ENCODE measurements around the gene SGPL1.
A peak's percentile ranks its signal among the peaks of the same experiment; 100 is the strongest.
"Not testable (repeated sequence)": the region's sequence is repeated elsewhere in the genome, so short reads cannot be mapped to it uniquely, and the experiment has no call there.

Gene SGPL1

GRCh38 chr10:70845816-70846215, 30.1 kb downstream of the SGPL1 start:
- DNase-seq = no peak

GRCh38 chr10:70846795-70847194, 31.0 kb downstream of the SGPL1 start:
- no peak for DNase-seq

DNA sequence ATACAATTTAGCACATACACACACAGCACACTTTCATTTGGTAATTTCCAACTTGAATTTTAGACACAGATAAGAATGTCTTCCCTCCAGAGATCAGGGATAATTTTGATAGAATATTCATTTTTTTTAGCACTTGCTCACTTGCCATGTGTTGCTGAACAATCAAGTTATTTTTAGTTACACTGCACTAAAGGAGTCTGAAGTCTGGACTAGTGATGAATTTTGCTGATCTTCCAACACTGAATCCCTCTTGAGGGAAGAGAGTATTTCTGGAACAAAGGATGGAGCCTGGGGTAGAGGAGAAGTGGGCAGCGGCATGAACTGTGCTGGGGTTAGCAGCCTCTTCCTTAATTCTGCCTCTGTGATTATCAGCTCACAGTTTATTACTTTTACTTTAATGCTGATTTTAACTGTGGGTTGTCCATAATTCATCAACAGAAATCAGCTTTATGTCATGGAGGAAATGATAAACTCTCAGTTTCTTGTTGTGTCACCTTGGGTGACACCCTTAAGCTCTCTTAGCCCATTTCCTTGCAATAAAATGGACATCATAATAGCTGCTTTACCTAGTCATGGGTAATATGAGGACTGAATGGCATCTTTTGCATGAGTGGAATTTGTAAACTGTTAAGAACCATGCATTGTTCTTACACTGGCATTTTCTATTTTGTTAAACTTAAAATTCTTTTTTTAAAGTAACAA, 32.1 kb downstream of the SGPL1 start:
- DNase-seq = no peak

- no peak for DNase-seq
Measured at GRCh38 chr10:70849582-70850016, 33.9 kb downstream of the SGPL1 start.

- DNase-seq = no peak
Measured at GRCh38 chr10:70850097-70850496, 34.3 kb downstream of the SGPL1 start.

DNA sequence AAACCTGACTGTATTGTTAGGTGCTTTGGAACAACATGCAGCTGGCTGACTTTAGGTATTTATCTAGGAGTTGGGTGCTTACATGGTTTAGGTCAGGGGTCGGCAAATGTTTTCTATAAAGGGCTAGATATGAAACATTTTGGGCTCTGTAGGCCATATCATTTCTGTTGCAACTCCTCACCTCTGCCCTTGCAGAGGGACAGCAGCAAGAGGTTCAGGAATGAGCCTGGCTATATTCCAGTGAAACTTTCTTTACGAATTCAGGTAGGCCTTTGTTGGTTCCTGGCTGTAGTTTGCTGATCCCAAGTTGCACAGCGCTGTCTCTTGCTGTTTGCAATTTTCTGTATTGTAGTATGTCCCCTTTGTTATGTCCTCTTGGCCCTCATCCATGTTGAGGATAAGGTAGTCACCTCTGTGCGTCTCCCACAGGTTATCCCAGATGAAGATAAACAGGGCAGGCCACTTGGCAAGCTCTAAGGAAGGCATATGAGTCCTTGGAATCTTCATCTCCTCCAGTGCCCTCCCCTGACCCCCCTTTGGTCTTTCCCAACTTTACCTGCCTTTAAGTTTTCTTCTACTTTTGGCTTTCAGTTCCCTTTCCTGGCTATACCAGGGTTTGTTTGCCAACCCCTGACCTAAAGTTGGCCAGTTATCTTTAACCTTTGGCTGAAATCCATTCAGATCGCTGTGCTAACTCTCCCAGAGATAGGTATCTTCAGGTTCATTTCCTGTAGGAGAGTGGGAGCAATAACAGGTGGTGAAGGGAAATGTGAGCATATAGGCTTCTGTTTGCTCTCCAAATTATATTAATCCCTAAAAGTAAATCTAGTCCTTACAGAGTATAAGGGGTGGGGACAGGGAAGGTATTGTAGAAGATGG, 36.1 kb downstream of the SGPL1 start:
- DNase-seq = no peak

DNA sequence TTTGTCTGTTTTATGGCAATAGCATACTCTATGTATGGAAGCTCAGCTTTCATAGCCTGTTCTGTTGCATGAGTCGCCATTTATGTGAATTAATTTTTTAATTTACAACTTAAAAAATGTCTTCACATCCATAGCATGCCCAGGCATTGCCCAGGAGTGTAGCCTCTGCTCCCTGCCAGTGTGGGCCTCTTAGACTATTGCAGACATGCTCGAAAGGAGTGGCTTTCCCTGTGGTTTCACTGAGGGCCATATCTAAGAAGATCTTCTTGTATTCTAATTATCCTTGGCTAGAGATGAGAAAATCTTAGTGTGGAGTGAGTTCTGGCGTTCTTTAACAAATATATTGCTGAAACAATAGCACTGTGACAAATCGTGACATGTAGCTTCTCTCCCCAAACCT, 37.3 kb downstream of the SGPL1 start:
- DNase-seq = no peak

DNA sequence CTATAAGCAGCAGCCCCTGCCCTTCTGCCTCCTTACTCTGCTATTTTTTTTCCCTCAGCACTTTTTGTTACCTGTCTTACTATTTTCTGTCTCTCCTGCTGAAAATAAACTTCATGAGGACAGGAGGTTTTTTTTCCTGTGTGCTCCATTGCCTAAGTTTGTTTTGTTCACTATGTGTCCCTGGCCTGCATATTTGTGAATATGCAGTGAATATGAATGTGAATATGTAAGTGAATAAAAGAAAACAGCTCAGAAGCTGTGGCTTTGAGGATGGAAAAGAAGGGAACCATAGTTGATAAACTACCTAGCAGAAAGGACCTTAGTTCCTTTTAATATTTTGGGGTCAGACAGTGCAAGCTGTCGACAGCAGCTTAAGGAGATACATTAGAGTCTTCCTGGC, 37.7 kb downstream of the SGPL1 start:
- DNase-seq = no peak

- no peak for DNase-seq
Measured at GRCh38 chr10:70856454-70856853, 40.7 kb downstream of the SGPL1 start.

DNA sequence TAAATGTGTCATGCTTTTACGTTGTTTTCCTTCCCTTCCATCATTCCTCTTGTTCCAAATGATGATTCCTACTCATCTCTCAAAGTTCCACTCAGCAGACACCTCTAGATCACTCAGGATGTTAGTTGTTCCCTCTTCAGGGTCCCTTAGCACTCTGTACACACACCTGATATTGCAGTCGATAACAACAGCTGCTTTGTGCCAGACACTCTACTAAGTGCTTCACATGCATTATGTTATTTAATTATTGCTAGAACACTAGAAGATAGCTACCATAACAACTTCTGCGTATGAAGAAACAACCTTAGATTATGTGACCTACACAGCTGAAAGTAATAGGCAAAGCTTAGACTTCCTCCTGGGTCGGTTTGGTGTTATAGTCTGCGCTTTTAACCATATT, 43.0 kb downstream of the SGPL1 start:
- DNase-seq = peak; percentile 22

DNA sequence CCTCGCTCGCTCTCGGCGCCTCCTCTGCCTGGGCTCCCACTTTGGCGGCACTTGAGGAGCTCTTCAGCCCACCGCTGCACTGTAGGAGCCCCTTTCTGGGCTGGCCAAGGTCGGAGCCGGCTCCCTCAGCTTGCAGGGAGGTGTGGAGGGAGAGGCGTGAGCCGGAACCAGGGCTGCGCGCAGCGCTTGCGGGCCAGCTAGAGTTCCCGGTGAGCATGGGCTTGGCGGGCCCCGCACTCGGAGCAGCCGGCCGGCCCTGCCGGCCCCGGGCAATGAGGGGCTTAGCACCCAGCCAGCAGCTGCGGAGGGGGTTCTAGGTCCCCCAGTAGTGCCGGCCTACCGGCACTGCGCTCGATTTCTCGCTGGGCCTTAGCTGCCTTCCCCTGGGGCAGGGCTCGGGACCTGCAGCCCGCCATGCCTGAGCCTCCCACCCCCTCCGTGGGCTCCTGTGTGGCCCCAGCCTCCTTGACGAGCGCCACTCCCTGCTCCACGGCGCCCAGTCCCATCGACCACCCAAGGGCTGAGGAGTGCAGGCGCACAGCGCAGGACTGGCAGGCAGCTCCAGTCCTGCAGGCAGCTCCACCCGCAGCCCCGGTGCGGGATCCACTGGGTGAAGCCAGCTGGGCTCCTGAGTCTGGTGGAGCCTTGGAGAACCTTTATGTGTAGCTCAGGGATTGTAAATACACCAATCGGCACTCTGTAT, 45.9 kb downstream of the SGPL1 start:
- not testable (repeated sequence) for DNase-seq

DNA sequence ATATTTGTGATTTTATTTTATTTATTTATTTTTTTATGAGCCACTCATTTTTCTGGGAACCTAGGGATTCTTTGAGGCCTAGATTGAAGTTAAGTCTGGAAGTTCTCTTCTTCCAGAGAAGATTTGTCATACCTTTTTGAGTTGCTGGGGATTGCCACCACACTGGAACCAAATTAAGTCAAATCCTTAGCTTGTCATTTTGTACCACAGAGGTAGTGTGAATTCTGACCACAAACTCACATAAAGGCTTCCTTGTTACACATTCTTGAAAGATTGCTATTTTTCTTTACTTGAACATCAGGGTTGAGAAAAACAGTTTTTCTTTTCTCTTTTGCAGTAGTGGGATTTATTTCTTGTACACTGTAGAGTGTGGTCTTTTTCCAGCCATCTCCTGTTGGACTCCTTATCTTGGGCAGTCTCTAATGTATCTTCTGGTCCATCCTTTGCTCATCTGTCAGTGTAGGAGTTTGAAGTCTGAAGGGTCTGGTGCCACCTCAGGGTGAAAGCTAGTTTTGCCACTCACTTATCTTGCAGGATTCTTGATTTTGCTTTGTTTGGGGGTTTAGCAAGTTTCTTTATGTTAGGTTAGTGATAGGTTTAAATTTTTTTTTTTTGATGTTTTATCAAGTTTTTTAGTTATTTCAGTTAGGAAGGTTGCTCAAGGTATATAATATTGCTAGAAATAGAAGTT, 47.9 kb downstream of the SGPL1 start:
- DNase-seq = no peak

DNA sequence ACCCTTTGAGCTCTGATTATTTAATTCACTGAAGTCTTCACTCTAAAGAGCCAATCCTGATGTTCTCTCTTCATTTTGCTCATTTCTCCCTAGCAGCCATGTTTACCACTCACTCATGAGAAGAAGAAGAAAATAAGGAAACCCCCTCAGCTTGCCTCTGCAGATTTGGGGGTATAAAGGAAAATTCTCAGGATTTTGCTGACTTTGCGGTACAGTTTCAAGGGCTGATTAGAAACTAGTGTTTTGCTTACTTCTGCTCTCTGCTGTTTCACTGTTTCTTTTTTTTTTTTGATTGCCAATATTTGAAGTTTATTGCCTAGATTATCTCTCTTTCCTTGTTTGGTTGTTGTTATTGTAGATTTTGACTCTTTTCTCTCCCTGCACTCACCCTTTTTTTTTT, 49.2 kb downstream of the SGPL1 start:
- DNase-seq = no peak

GRCh38 chr10:70866424-70866823, 50.7 kb downstream of the SGPL1 start:
- DNase-seq = no peak

DNA sequence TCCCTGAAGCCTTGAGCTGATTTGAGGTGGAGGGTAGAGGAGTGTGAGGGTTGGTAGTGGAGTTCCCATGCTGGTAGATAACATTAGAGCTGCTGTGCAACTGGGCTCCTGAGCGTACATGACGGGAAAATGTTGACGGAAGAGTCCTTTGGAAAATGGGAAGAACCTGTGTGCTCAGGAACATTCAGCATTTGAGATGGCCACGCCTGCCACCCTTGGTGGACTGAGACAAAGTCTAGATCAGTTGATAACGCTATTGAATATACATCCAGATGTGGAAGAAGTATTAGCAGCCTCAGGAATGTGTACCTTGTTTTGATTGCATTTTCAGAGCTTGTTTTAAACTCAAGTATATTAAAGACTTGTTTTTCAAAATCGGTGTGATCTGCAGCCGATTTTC, 56.5 kb downstream of the SGPL1 start:
- DNase-seq = no peak

GRCh38 chr10:70874061-70874460, 58.3 kb downstream of the SGPL1 start:
- no peak for DNase-seq

- no peak for DNase-seq
Measured at GRCh38 chr10:70879207-70879606, 63.5 kb downstream of the SGPL1 start.

- peak; percentile 61 for DNase-seq
Measured at GRCh38 chr10:70880077-70880534, 64.4 kb downstream of the SGPL1 start.

DNA sequence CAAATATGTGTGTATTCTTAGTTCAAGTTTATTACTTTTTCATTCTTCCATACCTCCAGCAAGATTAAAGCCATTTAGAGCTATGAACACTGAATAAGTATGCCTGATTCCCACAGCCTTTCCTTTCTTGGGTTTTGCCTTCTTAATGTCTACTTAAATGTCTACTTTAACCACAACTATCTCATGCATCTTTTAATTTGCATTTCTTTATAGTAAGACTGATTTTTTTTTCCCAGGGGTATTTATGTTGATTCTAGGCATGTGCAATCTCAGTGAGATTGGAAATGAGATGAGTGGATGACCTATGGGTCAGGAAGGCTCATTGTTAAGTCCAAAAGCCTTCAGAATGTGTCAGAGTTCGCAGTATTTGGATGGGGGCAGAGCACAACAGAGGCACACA, 69.0 kb downstream of the SGPL1 start:
- no peak for DNase-seq

DNA sequence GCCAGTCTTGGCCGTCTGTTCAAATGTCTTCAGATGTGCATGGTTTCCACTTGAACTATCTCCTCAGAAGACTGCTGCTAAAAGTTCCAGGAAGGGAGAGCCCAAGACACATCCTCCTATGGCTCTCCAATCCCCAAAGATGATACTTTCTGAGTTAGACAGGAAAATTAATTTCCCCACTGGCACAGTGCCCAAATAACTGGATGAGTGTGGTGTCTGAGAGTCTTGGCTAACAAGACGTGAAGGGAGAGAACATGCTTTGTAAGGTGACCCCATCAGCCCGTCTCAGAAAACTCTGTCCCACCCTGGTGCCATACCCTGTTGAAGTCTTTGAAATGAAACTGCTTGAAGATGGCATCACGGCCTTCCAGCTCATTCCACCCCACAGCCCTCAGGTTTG, 69.7 kb downstream of the SGPL1 start:
- DNase-seq = no peak

GRCh38 chr10:70885931-70886903, 70.5 kb downstream of the SGPL1 start:
- no peak for DNase-seq
